OCI-M1 (cell line): ENCODE measurements around the gene KCNK10.

ENCODE experiments used
- DNase-seq: peaks from one replicate; lab custom pipeline; 2025; lab: John Stamatoyannopoulos, UW

KCNK10 gene, protein sequence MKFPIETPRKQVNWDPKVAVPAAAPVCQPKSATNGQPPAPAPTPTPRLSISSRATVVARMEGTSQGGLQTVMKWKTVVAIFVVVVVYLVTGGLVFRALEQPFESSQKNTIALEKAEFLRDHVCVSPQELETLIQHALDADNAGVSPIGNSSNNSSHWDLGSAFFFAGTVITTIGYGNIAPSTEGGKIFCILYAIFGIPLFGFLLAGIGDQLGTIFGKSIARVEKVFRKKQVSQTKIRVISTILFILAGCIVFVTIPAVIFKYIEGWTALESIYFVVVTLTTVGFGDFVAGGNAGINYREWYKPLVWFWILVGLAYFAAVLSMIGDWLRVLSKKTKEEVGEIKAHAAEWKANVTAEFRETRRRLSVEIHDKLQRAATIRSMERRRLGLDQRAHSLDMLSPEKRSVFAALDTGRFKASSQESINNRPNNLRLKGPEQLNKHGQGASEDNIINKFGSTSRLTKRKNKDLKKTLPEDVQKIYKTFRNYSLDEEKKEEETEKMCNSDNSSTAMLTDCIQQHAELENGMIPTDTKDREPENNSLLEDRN

DNA sequence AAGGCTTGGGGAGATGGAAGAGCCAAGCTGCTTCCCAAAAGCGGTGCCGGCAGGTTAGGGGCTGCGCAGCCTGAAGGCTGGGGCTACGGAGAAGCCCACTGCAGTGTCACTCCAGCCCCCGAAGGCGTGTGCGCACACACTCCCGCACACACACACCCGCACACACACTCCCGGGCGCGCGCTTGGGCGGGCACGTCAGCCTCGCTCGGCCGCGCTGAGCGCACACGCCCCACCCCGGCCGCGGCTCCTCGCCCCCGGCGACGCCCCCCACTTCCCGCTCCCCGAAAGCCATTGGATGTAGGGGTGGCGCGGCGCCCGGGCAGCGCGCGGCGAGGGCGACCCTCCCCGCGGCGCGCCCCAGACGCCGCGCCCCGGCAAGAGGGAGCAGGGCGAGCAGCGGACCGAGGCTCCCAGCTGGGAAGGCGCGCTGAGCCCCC, at the start of gene KCNK10:
KCNK10 (minus strand) TSS at position 184 of the 437 bp plus-strand sequence. CDS start 471 bp downstream, outside the sequence.
- DNase-seq = no peak

DNA sequence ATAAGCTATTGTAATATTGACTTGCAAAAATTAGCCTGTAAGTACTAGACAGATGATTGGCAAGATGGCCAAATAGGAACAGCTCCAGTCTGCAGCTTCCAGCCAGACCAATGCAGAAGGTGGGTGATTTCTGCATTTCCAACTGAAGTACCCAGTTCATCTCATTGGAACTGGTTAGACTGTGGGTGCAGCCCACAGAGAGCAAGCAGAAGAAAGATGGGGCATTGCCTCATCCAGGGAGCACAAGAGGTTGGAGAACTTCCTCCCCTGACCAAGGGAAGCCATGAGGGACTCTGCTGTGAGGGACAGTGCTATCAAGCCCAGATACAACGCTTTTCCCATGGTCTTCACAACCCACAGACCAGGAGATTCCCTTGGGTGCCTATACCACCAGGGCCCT, 46.4 kb upstream of the KCNK10 start:
- DNase-seq = no peak

DNA sequence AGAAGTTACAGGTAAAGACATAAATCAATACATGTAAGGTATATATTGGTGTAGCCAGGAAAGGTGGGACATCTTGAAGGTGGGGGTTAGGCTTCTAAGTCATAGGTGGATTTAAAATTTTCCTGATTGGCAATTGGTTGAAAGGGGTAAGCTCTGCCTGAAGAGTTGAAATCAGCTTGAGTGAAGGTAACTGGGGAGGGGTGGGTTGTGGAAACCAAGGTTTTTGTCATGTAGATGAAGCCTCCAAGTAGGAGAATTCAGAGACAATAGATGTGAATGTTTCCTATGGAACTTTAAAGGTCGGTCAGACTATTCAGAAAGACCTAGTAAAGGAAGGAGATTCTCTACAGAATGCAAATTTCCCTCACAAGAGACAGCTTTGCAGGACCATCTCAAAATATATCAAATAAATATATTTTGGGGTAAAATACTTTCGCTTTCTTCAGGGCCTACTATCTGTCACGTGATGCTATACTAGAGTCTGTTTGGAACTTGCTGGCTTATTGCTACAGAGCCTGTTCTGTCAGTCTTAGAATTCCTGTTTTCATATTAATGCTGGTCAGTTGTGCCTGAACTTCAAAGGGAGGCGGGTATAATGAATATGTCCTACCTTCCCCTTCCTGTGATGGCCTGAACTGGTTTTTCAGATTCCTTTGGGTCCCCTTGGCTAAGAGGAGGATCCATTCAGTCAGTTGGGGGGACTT, 41.8 kb upstream of the KCNK10 start:
- peak; percentile 14 for DNase-seq

DNA sequence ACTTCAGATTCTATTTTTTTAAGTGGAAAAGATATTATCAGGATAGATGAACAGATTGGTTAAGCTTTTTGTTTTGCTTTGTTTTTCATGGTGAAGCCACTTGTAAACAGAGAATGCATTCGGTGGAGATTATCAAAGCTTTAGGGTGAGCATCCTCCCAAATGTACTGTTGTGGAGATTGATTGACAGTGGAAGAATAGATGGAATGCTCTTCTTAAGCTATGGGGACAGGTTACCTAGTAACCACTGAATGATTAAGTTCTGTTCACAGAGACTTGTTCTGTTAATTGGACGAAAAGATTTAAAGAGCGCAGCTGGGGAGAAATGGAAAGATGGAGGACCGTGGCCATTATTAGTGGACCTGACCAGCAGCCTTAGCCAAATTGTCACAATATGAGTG, 40.6 kb upstream of the KCNK10 start:
- DNase-seq = no peak

DNA sequence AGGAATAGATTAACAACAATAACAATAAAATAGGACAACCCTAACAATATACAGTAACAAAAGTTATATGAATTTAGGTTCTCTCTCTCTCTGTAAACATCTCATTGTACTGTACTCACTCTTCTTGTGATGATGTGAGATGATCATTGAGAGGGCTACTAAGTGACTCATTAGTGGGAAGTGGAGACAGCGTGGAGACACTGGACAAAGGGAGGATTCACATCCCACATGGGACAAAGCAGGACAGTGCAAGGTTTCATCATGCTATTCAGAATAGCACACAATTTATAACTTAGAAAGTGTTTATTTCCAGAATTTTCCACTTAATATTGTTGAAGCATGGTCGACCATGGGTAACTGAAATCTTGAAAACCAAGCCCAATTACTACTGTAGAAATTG, 36.4 kb upstream of the KCNK10 start:
- DNase-seq = no peak

DNA sequence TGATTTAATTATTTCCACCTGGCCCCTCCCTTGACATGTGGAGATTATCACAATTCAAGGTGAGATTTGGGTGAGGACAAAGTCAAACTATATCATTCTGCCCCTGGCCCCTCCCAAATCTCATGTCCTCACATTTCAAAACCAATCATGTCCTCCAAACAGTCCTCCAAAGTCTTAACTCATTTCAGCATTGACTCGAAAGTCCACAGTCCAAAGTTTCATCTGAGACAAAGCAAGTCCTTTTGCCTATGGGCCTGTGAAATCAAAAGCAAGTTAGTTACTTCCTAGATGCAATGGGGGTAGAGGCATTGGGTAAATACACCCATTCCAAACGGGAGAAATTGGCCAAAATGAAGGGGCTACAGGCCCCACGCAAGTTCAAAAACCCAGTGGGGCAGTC, 31.3 kb upstream of the KCNK10 start:
- DNase-seq = no peak

DNA sequence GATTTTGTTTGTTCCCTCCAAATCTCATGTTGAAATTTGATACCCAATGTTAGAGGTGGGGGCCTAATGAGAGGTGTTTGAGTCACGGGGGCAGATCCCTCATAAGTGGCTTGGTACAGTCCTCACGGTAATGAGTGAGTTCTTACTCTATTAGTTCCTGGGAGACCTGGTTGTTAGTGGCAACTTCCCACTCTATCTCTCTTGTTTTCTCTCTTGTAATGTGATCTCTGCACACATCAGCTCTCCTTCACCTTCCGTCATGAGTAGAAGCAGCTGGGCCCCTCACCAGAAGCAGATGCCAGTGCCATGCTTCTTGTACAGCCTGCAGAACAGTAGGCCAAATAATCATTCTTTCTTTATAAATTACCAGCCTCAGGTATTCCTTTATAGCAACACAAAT, 29.6 kb upstream of the KCNK10 start:
- DNase-seq = no peak

DNA sequence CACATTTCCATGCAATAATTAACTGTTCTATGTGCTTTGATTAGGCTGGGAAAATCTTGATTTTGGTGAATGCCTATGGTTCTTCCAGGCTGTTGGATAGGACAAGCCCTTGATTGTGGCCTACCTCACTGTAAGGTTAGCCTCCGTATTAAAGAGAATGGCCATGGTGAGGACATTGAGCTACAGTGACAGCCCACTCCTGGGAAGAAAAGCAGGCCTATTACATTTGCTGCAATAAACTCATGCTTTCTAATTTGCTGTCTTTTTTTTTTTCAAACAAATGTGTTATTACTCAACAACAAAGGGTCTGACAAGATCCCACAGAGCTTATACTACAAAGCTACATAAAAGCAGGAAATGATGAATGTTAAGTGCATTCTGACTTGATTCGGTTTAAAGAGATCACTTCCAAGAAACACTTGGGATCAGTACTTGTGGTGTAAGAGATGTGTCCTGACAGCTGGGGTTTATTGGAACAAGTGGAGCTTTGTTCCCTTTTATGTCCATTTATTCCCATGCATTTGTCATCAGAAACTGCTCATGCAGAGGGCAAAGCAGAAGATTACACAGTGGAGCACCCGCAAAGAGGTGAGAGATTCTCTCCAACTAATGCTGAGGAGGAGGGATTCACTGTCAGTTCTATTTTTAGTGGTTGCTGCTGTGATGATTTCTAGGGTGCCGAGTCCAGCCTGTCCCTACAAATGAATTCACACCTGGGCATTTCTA, 29.1 kb upstream of the KCNK10 start:
- no peak for DNase-seq

DNA sequence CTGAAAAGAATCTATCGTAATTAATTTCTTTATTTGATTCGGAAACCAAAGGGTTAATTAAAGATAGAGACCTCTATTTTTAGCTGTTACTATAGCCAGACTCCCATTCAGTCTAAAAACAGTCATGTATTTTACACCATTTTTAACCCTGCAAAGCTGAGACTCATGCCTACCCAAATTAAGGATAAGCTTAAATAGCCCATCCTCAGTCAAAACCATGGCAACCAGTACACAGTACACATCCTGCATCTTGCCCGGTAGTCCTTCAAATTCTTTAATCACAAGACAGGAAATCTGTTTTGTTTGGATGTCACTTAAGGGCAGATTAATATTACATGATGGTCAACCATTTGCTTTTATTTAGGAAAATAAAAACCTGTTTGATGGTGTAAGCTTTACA, 25.5 kb upstream of the KCNK10 start:
- no peak for DNase-seq

DNA sequence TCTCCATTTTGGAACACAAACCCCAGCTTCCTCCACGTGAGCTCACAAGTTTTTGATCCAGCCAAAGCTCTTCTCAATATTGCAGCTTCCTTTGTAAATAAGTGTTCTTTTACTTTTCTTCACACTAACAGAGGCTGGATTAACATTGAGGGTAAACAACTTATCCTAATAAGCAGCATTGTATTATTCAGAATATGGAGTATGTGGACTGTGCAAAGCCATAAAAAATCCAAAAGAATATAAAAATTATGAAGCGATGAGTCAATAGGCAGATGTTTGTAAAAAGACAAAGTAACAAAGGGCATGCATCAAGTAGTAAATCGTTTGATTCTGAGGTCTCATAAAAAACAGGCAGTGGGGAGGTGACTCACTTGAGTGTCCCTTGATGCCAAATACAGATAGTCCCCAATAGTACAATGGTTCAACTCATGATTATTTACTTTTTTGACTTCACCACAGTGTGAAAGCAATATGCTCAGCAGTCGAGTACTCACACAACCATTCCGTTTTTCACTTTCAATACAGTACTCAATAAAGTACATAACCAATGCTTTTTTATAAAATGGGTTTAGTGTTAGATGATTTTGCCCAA, 23.1 kb upstream of the KCNK10 start:
- DNase-seq = no peak

DNA sequence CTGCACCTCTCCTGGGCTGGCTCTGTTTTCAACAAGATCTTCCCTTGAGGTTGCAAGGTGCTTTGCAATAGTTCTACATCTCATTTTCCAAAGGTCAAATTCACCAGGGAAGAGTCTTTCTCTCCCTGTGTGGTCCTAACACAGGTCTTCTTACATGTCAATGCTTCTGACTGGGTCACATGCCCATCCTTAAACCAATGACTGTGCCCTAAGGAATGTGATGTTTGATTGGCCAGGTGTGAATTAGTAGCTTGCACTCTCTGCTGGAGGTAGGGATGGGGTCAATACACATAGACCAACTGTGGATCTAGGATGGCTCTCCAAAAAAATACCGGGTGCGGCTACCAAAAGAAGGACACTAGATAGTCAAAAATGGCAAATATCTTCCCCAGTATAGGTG, 19.9 kb upstream of the KCNK10 start:
- DNase-seq = no peak

DNA sequence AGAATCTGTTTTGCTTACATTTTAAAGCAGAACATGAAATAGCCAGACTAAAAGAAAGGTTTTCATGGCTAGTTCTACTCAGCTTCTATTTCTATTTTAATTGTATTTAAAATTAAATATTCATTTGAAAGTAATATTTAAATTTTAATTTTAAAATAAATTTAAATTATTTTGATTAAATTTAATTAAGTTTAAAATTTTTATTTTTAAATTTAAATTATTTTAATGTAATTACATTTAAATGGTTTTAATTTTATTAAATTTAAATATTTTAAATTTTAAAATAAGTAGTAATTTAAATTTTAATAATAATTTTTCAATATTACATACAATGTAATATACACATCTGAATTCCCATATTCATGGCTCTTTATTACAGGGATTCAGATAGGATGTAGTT, 17.3 kb upstream of the KCNK10 start:
- DNase-seq = no peak

DNA sequence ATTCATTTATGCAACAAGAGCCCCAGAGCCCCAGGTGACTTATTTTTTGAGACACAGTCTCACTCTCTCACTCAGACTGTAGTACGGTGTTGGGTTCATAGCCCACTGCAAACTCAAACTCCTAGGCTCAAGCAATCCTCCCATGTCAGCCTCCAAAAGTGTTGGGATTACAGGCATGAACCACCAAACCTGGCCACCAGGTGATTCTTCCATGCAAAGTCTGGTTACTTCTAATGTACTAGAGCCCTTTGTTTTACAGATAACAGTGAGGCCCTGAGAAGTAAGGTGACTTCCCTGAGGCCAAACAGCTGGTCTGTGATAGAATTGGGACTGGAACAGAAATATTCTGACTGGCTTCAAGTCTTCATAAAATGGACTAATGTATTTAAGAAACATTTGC, 10.0 kb upstream of the KCNK10 start:
- no peak for DNase-seq

DNA sequence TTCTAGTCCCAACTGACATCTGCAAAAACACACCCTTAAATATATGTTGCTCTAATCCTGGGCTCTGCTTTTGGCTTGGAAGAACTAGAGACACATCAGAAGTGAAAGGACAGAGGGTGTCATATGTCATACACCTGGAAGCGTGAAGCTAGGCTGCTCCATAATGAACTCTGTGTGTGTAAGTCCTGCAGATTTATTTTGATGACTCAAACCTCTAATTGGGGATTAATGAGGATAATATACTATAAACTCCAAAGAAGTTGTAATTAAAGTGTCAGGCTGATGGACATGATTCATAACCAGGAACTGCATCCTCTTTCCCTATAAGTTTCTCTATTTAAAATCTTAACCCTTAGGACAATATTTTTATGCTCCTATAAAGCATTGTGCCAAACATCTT, 4.4 kb upstream of the KCNK10 start:
- DNase-seq = no peak

DNA sequence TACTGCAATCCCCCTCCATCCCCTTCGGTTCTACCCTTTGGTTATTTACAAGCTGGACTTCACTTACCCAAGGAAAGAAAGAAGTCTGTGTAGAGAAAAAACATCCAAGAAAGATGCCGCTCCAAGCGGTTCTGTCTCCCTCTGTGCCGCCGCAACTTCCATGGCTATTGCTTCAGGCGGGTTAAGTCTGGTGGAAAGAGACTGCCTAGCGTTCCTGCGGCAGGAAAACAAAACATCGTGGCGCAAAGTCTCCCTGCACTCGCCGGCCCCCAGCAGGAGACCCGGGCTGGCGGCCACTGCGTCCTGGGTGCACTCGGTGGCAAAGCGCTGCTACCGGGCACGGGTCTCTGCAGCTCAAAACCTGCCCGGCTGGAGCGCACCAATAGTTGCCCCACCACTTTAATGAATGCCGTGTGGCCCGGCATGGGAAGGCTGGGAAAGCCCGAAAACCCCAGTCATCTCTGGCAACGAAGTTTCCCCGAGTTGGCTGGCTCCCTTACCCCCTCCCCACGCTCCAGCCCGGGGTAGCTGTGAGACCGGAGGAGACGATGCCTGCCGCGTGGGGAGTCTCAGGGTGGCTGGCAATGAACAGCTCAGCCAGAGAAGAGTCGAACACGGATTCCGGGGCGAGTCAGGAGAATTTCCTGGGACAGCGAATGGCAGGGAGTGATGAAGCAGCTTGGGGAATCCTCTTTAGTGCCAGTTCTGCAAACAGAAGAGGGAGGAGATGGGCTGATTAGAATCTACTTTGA, 3.5 kb upstream of the KCNK10 start:
- DNase-seq = no peak

DNA sequence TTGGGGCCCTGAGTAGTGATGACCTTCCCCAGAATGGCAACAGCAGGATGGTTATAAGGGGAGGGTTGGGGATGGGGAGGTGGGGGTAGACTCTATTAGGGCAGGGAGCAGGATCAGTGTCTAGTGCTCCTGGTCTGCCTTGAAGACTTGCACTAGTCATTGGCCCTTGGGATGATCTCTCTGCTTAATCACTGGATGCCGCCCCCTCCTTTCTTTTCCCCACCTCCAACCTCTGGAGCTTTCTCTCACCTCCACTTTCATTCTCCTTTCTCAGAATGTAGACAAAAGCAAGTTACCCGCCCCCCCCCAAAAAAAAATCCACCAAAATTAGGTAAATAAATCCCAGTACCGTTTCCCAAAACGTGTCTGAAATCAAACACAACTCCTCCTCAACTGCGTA, 2.8 kb upstream of the KCNK10 start:
- no peak for DNase-seq

DNA sequence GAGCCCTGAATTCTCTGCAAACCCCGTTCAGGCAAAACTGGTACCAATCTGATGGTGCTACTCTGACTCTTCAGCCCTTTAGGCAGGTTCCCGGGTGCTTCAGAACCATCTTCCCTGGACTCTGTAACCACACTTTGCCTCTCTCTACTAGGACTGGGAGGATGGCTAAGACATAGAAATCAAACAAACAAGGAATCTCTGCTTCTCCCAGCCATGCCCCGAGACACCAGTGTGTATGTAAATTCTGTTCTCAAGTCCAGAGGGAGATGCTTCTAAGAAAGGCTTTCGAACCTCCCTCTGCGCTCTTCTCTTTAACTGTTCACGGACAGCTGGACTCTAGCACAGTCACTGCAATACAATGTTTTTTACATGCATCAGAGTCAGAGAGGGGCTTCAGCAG, 1.9 kb upstream of the KCNK10 start:
- DNase-seq = no peak

DNA sequence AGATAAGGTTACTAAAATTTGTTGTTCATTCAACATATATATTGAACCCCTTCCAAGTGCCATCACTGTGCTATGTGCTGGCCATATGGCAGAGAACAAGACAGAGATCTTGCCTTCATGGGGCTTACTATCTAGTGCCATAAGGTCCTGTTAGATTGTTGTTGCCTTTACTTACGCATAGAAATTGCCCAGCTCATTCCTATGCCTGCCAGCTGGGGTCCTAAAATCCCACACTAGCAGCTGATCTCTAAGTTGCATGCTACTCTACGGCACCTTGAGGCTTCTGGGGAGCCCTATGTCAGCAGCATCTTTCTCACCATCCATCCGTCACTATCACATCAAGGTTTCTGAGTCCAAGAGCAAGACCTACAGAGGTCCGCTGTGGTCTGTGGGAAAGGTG, 1.4 kb upstream of the KCNK10 start:
- no peak for DNase-seq

DNA sequence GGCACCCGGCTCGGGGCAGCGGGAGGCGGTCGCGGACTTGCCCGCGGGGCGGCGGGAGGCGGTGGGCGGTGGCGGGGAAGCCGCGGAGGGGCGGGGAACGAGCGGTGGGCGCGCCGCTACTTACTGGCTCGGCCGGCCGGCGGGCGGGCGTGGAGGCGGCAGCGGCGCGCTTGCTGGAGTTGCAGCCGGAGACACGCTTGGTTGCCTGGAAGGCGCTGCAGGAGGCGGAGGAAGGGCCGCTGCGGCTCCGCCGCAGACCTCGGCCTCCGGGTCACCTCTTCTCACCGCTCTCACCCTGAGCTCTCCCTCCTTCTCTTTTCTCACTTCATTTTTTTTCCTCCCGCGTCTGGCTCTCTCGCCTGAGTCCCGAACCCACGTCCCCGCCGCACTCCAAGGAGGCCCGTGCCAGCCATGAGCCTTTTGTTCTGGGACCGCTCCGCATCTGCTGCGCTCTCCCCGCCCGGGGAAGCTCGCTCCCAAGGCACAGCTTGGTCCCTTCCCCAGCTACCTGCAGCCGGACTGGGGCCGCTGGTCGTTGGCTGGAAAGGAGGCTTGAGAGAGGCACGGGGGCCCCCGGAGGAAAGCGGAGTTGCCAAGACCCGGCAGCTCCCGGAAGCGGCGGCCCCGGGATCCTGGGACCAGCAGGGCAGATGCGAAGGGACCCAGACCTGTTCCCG, 592 bp upstream of the KCNK10 start:
- no peak for DNase-seq

DNA sequence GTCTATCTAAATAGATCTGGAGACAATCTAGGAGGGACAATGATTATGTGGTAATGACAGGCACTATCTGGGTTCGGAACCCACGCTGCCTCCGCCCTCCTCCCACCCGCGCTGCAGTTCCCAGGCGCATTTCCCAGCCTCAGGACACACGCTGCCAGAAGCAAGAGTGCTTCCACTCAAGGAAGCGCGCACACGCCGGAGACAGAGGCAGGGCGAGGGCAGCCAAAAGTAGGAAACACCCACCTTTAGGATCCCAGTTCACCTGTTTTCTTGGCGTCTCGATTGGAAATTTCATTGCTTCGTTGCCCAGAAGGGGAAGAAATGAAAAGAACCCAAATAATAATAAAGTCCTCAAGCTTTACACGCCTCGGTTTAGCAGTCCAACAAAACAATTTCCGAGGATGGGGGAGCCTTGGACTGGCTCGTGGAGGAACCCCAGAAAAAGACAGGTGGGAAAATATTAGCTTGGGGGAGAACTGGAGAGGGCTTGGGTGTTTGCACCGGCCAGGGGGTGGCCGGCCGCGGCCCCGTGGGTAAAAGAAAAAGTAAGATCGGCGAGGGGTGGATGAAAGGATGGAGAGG, 474 bp downstream of the KCNK10 start:
- DNase-seq = no peak
